HG02623 (cell line): ENCODE measurements around the gene CHN2.

Experiments used
- ATAC-seq: cut with Tn5 transposase; IDR thresholded peaks from one replicate; pipeline ENCODE4 v1.9.1; 2021; ENCODE audit warnings: moderate library complexity; ENCODE audit not compliant: unreplicated experiment

The CHN2 gene

GRCh38 chr7:29359482-29360093, 165.0 kb downstream of the CHN2 start:
- no peak for ATAC-seq

- ATAC-seq, result no peak
These were observed 166.4 kb downstream of the CHN2 start for GRCh38 chr7:29360633-29361625.

GRCh38 chr7:29362380-29362779, 167.8 kb downstream of the CHN2 start:
- ATAC-seq, result no peak

GRCh38 chr7:29363636-29364425, 169.3 kb downstream of the CHN2 start:
- ATAC-seq, result no peak

- no peak for ATAC-seq
These were observed 170.1 kb downstream of the CHN2 start for GRCh38 chr7:29364661-29365060.

- no peak for ATAC-seq
These were observed 170.8 kb downstream of the CHN2 start for GRCh38 chr7:29365423-29365822.

- no peak for ATAC-seq
These were observed 173.2 kb downstream of the CHN2 start for GRCh38 chr7:29367784-29368183.

- ATAC-seq, result no peak
These were observed 175.4 kb downstream of the CHN2 start for GRCh38 chr7:29369909-29370488.

- ATAC-seq, result no peak
These were observed 176.1 kb downstream of the CHN2 start for GRCh38 chr7:29370531-29371314.

- ATAC-seq, result no peak
These were observed 176.9 kb downstream of the CHN2 start for GRCh38 chr7:29371472-29371871.

- ATAC-seq, result no peak
These were observed 177.9 kb downstream of the CHN2 start for GRCh38 chr7:29372351-29373090.

GRCh38 chr7:29375641-29376562, 181.3 kb downstream of the CHN2 start:
- ATAC-seq, result no peak

GRCh38 chr7:29377718-29378117, 183.1 kb downstream of the CHN2 start:
- no peak for ATAC-seq

- ATAC-seq, result no peak
These were observed 185.0 kb downstream of the CHN2 start for GRCh38 chr7:29379551-29379950.

- ATAC-seq, result no peak
These were observed 186.9 kb downstream of the CHN2 start for GRCh38 chr7:29381206-29382094.

- ATAC-seq, result no peak
These were observed 189.7 kb downstream of the CHN2 start for GRCh38 chr7:29384277-29384676.

GRCh38 chr7:29385214-29385814, 190.7 kb downstream of the CHN2 start:
- no peak for ATAC-seq
